Adrenal gland (tissue), 12 donors: ENCODE measurements around the gene STK39. TPM values are rescaled to one million over a fixed set of nuclear protein-coding genes. Genes with fewer than 3 reads are reported as not detected.

Source experiments
- DNase-seq, 7 donors: peaks; one replicate each; pipeline ENCODE4 v3.0.0-alpha.2; 2019 to 2020
- H3K27ac ChIP-seq, 5 donors: fragments of 200-600 bp; sonication (generic) in 4 of 5; 1 replicate in 3 of 5; 2 replicates in 2 of 5; pipeline versions ENCODE4 v1.5.1 to v1.8.0; 2016 to 2020; ENCODE audit warnings: mild to moderate bottlenecking in 1 of 5
- H3K27me3 ChIP-seq: fragments of 200-600 bp; 2 replicates; pipeline ENCODE4 v1.8.0; 2021
- H3K36me3 ChIP-seq, 2 donors: fragments of 200-600 bp; replicated peaks in 1 of 2; 1 replicate in 1 of 2; 2 replicates in 1 of 2; pipeline versions ENCODE4 v1.5.1 to v1.8.0; 2018 to 2022
- H3K4me1 ChIP-seq, 2 donors: fragments of 200-600 bp; replicated peaks in 1 of 2; 1 replicate in 1 of 2; 2 replicates in 1 of 2; pipeline versions ENCODE4 v1.5.1 to v1.8.0; 2018 to 2021
- H3K4me3 ChIP-seq, 4 donors: fragments of 200-600 bp; sonication (generic) in 3 of 4; one replicate each; pipeline ENCODE4 v1.5.1; 2016 to 2018
- H3K9me3 ChIP-seq, 3 donors: fragments of 200-600 bp; sonication (generic) in 1 of 3; replicated peaks in 1 of 3; 1 replicate in 2 of 3; 2 replicates in 1 of 3; pipeline versions ENCODE4 v1.5.1 to v1.8.0; 2016 to 2021
- POLR2A ChIP-seq, 2 donors: fragments of 450-650 bp; IDR thresholded peaks; one replicate each; pipeline ENCODE4 v1.6.1; 2017; ENCODE audit warnings: antibody characterized with exemption in 2 of 2, mild to moderate bottlenecking in 2 of 2, moderate library complexity in 1 of 2
- WGBS, 4 donors: extraction: QIAGEN DNeasy Blood & Tissue Kit in 2 of 4; methylation state at CpG; one replicate each; pipeline versions ENCODE4 v1.1.5 to v1.1.7; 2013 to 2017; 5-methylcytosine and 5-hydroxymethylcytosine counted together
- intact Hi-C, 2 donors: fragments of 100-400 bp; cut with DNase I; formaldehyde crosslinking; loops; one replicate each; pipeline versions ENCODE4 v1.14.1 to v1.15.0; 2022 to 2023
- polyA plus RNA-seq, 3 donors: library from polyadenylated mRNA; stranded (reverse); fragments of 200-250 nt in 2 of 3; fragments of 350-450 nt in 1 of 3; fragmentation: Illumina TruSeq in 1 of 3; extraction: RNeasy Lipid Tissue Mini Kit (QIAGEN cat#74804) in 1 of 3; gene quantifications; one replicate each; pipeline ENCODE4 v1.2.3, GENCODE V29; 2013 to 2014
- total RNA-seq, 9 donors: library from RNA; depleted of rRNA in 4 of 9; stranded (reverse); fragments of >200 nt in 4 of 9; fragments of 120-200 nt in 1 of 9; fragmentation: NEBNext Ultra II Directional in 1 of 9; extraction: Animal tissue kit (Norgen Biotek cat#: 25700) in 1 of 9; gene quantifications; one replicate each; pipeline versions ENCODE4 v1.1.0 to v1.2.4, GENCODE V29; 2013 to 2023
- TF ChIP-seq, protein P1 (sequence below), 6 experiments: fragments of 450-650 bp in 4 of 6; fragments of 200-600 bp in 2 of 6; sonication (generic) in 1 of 6; IDR thresholded peaks; 1 replicate in 5 of 6; 2 replicates in 1 of 6; pipeline versions ENCODE4 v1.5.1 to v1.8.0; 2016 to 2021; ENCODE audit warnings: antibody characterized with exemption in 6 of 6, mild to moderate bottlenecking in 2 of 6, moderate library complexity in 1 of 6
- donor health status: healthy with polysubstance abuse.
- donor health status: Bipolar disorder and iron deficiency.
- donor health status: DM: yes; HTN: yes; CAD: no.
- donor health status: DM: no; HTN: no; CAD: no.
- donor health status: DM: no; HTN: no; CAD: no.
- donor health status: DM: yes; HTN: yes; CAD: no.

Gene STK39
- total and polyA plus RNA-seq, 12 donors = 2.4 to 11.1 (median 5.8) TPM

DNA sequence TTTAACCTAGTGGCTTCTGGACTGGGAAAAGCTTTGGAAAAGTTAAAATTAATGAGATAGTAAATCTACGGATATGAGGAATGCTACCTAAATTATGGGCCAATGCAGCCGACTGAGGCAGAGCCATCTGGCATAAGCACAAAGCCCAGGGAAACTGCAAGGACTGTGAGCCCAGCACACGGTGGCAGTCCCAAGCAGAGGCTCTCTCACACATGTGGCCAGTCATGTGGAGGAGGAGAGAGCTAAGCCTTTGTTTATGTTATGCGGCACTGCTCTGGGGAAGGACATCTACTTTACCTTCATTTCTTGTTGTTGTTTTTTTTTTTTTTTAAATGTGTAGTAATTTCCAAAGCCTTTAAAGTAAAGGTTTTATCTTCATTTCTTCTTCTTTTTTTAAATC is 267.0 kb downstream of the STK39 start:
- H3K36me3 ChIP-seq = no peaks in the 10 kb centered on the region
- DNase-seq = no peak
- TF ChIP-seq, protein P1, sequence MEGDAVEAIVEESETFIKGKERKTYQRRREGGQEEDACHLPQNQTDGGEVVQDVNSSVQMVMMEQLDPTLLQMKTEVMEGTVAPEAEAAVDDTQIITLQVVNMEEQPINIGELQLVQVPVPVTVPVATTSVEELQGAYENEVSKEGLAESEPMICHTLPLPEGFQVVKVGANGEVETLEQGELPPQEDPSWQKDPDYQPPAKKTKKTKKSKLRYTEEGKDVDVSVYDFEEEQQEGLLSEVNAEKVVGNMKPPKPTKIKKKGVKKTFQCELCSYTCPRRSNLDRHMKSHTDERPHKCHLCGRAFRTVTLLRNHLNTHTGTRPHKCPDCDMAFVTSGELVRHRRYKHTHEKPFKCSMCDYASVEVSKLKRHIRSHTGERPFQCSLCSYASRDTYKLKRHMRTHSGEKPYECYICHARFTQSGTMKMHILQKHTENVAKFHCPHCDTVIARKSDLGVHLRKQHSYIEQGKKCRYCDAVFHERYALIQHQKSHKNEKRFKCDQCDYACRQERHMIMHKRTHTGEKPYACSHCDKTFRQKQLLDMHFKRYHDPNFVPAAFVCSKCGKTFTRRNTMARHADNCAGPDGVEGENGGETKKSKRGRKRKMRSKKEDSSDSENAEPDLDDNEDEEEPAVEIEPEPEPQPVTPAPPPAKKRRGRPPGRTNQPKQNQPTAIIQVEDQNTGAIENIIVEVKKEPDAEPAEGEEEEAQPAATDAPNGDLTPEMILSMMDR (IDR thresholded peaks at IDR 0.05) = no peak
- no peak for TF ChIP-seq POLR2A (IDR thresholded peaks at IDR 0.05)
- H3K27me3 ChIP-seq = no peaks in the 10 kb centered on the region
- intact Hi-C loops = no loop called here
- H3K4me3 ChIP-seq = no peak overlapping the region
- no peaks in the 10 kb centered on the region for H3K9me3 ChIP-seq
- H3K4me1 ChIP-seq = no peaks in the 10 kb centered on the region
- no peak overlapping the region for H3K27ac ChIP-seq
- 88 to 93% (median 92%) methylated on average over 4 of the region's 4 CpGs for WGBS, 4 donors

DNA sequence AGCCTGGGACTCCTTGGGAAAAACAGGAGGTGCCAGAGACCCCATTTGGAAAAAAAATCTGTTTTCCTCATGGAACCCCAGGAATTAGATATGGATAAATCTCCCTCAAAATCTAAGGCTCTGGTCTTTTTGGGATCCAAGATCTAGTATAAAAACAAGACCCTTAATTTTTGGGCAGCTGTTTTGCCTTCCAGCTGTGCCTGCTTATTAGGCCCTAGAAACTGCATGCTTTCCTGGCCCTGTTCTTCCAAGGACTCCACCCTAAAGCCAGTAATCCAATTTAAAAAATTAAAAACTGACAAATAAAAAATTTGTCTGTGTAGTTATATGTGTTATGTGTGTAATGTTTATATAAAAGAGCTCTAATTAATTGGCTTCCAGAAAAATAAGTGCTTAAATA is 274.6 kb downstream of the STK39 start:
- H3K9me3 ChIP-seq = no peaks in the 10 kb centered on the region
- intact Hi-C loops = no loop called here
- no peaks in the 10 kb centered on the region for H3K27me3 ChIP-seq
- no peak overlapping the region for H3K27ac ChIP-seq
- H3K4me3 ChIP-seq = no peak overlapping the region
- DNase-seq = no peak
- no peaks in the 10 kb centered on the region for H3K4me1 ChIP-seq
- H3K36me3 ChIP-seq = no peaks in the 10 kb centered on the region
- TF ChIP-seq POLR2A (IDR thresholded peaks at IDR 0.05) = no peak
- TF ChIP-seq, protein P1 (IDR thresholded peaks at IDR 0.05) = no peak

DNA sequence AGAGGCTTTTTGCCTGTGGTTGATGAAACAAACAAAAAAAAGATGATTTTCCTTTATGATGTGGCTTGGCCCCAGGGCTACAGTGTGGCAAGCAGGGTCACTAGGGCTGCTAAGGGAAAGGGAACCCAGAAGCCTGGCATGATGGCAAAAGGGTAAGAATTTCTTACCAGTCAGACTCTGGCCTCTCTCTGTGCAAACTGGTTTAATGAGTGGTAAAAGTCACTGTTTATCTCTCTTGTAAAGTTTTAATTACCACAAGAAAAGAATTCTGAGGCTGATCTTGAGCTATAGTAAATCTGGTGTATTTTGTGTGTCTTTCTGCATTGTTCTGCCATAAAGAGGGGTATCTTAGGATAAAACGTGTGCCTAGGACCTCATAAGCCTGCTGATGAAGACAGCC is 275.4 kb downstream of the STK39 start:
- Histone ChIP-seq H3K27me3 (no peaks in the 10 kb centered on the region), H3K4me3 (no peak overlapping the region), H3K36me3 (no peaks in the 10 kb centered on the region), H3K4me1 (no peaks in the 10 kb centered on the region), H3K9me3 (no peaks in the 10 kb centered on the region), H3K27ac (no peak overlapping the region)
- TF ChIP-seq POLR2A (IDR thresholded peaks at IDR 0.05) = no peak
- TF ChIP-seq, protein P1 (IDR thresholded peaks at IDR 0.05) = no peak
- WGBS, 4 donors = 81 to 94% (median 92%) methylated on average over 1 of the region's 1 CpG
- DNase-seq = no peak
- intact Hi-C loops = no loop called here

DNA sequence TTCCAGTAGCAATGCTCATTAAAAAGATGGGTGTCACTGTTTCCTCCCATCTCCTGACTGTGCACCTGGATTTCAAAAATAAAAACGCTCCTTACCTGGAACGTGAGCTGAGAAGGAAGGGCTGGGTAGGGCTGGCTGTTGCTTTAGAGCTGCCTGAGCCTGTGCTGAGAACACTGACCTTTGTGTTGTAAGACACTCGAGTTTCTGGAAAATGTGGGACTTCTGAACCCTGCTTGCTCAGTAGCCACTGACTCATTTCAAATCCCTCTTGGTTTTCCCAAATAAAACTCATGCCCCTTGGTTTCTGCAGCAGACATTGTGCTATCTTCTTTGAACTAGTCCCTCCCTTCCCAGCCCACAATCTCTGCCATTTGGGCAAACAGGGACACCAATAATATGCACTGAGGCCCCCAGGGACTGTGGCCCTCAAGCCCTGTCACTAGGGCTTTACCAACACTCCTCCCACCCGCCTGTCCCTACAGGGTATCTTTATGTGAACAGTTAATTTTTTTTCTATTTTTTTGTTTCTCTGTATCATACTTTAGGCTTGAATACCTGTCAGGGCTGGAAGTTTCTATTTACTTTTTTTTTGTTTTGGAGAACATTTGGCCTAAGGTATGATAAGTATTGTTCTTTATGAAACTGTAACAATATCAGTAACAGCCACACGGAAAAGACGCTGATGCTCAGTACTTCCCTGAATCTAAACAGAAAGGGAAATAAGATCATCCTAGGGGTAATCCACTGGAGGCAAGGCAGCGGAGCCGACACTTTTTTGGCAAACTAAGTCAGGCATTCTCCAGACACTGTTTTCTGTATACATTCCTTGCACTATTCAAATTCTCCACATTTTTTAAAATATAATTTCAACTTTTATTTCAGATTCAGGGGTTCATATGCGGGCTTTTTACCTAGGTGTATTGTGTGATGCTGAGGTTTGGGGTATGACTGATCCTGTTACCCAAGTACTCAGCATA is 280.2 kb downstream of the STK39 start:
- Histone ChIP-seq H3K27ac (no peak overlapping the region), H3K36me3 (no peaks in the 10 kb centered on the region), H3K27me3 (no peaks in the 10 kb centered on the region), H3K4me3 (no peak overlapping the region), H3K4me1 (no peaks in the 10 kb centered on the region), H3K9me3 (no peaks in the 10 kb centered on the region)
- DNase-seq = no peak
- 87 to 91% (median 89%) methylated on average over 9 of the region's 9 CpGs for WGBS, 4 donors
- TF ChIP-seq, protein P1 (IDR thresholded peaks at IDR 0.05) = no peak
- no peak for TF ChIP-seq POLR2A (IDR thresholded peaks at IDR 0.05)
- intact Hi-C loops = no loop called here
